ENCODE data around the gene MCM3AP. TPM values are rescaled to one million over a fixed set of nuclear protein-coding genes. Genes with fewer than 3 reads are reported as not detected.
"Not testable (repeated sequence)": the region's sequence is repeated elsewhere in the genome, so short reads cannot be mapped to it uniquely, and the experiment has no call there.

MCM3AP gene
- total RNA-seq, 1 donor from 2014 or later = 138 TPM

DNA sequence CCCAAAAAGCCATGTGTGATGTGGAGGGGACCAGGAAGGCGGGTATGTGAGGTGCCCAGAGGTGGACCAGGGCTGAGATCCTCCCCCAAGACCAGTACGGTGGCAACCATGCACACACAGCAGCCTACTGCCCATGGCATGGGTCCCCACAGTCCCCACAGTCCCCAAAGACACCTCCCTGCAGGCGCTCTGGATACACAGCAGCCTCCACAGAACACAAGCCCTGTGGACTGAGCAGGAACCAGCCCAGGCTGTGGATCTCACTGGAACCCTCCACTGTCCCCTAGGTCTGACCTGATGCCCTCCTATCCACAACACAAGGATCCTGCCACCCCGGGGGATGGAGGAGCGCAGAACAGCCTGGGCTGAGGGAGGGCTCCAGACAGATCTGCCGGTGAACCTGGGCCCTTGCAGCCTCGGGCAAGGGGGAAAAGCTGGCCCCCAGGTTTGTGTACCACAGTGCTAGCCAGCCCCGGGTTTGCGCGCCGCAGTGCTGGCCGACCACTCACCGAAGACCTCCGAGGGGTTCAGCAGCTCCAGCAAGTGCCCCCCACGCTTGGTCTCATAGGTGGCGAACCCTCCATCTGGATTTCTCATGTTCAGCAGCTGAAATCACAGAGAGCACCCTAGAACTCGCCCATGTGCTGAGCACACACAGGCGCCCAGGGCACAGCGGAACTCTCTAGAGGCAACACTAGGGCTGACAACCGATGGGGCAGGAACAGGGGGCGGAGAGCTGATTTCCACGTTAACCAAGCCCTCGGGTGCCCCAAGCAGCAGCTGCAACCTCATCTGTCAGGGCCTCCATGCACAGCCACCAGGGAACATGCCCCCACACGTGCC, 79.0 kb downstream of the MCM3AP start:
- intact Hi-C loops (cut with micrococcal nuclease) = no loop called here
- no peak for DNase-seq (ENCODE audit: low spot score)
- H3K27me3 Mint-ChIP-seq (ENCODE audit: low read depth) = no peaks in the 10 kb centered on the region

DNA sequence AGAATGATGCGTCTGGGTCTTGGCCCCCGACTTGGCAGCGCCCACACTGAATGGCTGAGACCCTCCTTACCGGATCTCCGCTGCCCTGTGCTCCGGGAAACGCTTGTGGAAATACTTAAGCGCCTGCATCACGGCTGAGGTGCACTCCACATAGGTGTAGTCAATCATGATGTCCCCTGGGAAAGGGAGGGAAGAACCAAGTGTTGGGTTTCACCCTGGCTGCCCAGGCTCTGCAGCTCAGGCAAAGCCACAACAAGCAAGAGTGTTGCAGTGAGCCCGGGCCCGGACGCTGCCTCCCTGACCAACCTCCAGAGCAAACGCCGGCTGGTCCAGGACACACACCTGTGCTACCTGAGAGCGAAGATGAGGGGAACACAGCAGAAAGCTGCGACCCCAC, 79.6 kb downstream of the MCM3AP start:
- DNase-seq (ENCODE audit: low spot score) = no peak
- H3K9me3 Mint-ChIP-seq = no peaks in the 10 kb centered on the region

More for the DNA sequence above, 79.0 kb downstream of the MCM3AP start:
- Mint-ChIP-seq H3K4me1 (ENCODE audit: low read depth) (peaks cover 1% of the 10 kb centered on the region), H3K27ac (no peak overlapping the region), H3K4me3 (ENCODE audit: low read depth) (no peak overlapping the region), H3K9me3 (no peaks in the 10 kb centered on the region), H3K36me3 (ENCODE audit: low read depth) (peaks cover 35% of the 10 kb centered on the region)

DNA sequence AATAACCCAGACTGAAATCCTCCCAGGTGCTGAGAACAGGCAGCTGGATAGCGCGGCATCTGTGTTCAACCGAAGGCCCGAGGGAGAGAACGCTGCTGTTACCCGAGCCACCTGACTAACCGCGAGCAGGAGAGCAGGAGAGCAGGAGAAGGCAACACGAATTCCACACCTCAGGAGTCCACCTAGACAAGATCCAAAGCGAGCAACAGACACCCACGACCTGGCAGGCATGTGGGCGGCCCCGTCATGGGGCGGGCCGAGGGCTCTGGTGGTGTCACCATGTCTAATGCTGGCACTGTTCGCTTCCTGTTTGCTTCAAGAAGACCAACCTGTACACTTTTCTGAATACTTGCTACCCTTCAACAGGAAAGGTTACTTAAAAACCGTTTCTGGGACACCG, 80.2 kb downstream of the MCM3AP start:
- Mint-ChIP-seq H3K9me3 (no peaks in the 10 kb centered on the region), H3K4me1 (ENCODE audit: low read depth) (peaks cover 1% of the 10 kb centered on the region), H3K36me3 (ENCODE audit: low read depth) (peaks cover 40% of the 10 kb centered on the region), H3K4me3 (ENCODE audit: low read depth) (no peak overlapping the region), H3K27ac (no peak overlapping the region), H3K27me3 (ENCODE audit: low read depth) (no peaks in the 10 kb centered on the region)
- intact Hi-C loops (cut with micrococcal nuclease) = no loop called here
- no peak for DNase-seq (ENCODE audit: low spot score)

More for the DNA sequence above, 79.6 kb downstream of the MCM3AP start:
- no peak overlapping the region for H3K27ac Mint-ChIP-seq
- peaks cover 1% of the 10 kb centered on the region for H3K4me1 Mint-ChIP-seq (ENCODE audit: low read depth)
- intact Hi-C loops (cut with micrococcal nuclease) = no loop called here
- no peaks in the 10 kb centered on the region for H3K27me3 Mint-ChIP-seq (ENCODE audit: low read depth)
- peaks cover 36% of the 10 kb centered on the region for H3K36me3 Mint-ChIP-seq (ENCODE audit: low read depth)
- H3K4me3 Mint-ChIP-seq (ENCODE audit: low read depth) = no peak overlapping the region

DNA sequence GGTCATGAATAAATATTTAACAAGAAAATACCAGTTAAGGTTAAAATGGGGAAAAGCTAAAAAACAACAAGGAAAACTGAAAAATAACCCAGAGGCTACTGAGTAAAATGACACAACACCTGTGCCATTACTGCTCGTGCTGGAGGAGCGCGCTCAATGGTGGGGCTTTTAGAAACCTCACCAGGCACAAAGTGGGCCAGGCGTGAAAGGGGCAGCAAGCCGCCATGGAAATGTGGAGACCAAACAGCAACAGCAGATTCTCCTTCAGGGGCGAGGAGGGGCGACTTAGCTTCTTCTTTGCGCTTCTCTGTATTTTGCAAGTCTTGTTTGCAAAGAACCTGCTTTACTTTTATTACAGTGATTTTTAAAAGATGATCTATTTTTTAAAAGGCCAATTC, 82.2 kb downstream of the MCM3AP start:
- Mint-ChIP-seq H3K9me3 (no peaks in the 10 kb centered on the region), H3K27me3 (ENCODE audit: low read depth) (no peaks in the 10 kb centered on the region), H3K4me3 (ENCODE audit: low read depth) (no peak overlapping the region), H3K36me3 (ENCODE audit: low read depth) (peaks cover 50% of the 10 kb centered on the region), H3K27ac (no peak overlapping the region), H3K4me1 (ENCODE audit: low read depth) (peaks cover 1% of the 10 kb centered on the region)
- DNase-seq (ENCODE audit: low spot score) = no peak
- intact Hi-C loops (cut with micrococcal nuclease) = no loop called here

DNA sequence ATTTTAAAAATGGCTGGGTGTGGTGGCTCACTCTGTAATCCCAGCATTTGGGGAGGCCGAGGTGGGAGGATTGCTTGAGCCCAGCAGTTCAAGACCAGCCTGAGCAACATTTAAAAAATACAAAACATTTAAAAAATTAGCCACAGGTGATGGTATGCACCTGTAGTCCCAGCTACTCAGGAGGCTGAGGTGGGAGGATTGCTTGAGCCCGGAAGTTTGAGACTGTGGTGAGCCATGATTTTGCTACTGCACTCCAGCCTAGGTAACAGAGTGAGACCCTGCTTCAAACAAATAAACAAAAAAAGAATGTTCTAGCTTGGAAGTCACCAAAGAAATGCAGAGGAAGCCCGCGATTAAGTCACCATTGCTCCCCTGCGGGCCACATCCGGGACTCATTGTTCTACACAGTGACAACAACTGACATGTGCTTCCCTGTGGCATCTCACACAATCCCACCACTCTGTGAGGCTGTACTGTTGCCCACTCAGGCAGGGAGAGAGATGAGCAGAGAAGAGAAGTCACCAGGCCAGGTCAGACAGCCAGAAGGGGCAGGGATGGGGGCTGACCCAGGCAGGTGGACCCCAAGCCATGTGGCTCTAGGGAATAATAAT, 82.7 kb downstream of the MCM3AP start:
- intact Hi-C loops (cut with micrococcal nuclease) = no loop called here
- H3K9me3 Mint-ChIP-seq = no peaks in the 10 kb centered on the region
- peaks cover 45% of the 10 kb centered on the region for H3K36me3 Mint-ChIP-seq (ENCODE audit: low read depth)
- no peak overlapping the region for H3K4me3 Mint-ChIP-seq (ENCODE audit: low read depth)
- DNase-seq (ENCODE audit: low spot score) = no peak
- H3K27ac Mint-ChIP-seq = no peak overlapping the region
- peaks cover 1% of the 10 kb centered on the region for H3K4me1 Mint-ChIP-seq (ENCODE audit: low read depth)
- no peaks in the 10 kb centered on the region for H3K27me3 Mint-ChIP-seq (ENCODE audit: low read depth)

DNA sequence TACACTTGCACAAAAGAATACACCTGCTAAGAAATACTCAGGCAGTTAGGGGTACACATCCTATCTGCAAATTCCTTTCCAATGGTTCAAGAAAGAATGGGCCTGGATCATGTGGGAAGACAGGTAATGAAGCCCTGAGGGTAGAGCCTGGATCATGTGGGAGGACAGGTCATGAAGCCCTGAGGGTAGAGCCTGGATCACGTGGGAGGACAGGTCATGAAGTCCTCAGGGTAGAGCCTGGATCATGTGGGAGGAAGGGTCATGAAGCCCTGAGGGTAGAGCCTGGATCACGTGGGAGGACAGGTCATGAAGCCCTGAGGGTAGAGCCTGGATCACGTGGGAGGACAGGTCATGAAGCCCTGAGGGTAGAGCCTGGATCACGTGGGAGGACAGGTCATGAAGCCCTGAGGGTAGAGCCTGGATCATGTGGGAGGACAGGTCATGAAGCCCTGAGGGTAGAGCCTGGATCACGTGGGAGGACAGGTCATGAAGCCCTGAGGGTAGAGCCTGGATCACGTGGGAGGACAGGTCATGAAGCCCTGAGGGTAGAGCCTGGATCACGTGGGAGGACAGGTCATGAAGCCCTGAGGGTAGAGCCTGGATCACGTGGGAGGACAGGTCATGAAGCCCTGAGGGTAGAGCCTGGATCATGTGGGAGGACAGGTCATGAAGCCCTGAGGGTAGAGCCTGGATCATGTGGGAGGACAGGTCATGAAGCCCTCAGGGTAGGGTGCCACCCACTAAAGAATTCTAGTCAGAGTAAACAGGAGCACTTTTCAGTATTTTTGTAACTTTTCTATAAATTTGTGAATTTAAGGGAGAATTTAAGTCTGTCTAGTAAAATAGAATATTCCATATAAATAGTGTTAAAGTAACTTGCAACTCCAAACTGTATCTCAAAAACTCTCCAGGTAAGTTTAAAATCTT, 84.3 kb downstream of the MCM3AP start:
- H3K27me3 Mint-ChIP-seq (ENCODE audit: low read depth); DNase-seq (ENCODE audit: low spot score); intact Hi-C loops (cut with micrococcal nuclease); H3K9me3 Mint-ChIP-seq; H3K4me1 Mint-ChIP-seq (ENCODE audit: low read depth); H3K27ac Mint-ChIP-seq; H3K4me3 Mint-ChIP-seq (ENCODE audit: low read depth): not testable (repeated sequence)
- peaks cover 49% of the 10 kb centered on the region for H3K36me3 Mint-ChIP-seq (ENCODE audit: low read depth)

DNA sequence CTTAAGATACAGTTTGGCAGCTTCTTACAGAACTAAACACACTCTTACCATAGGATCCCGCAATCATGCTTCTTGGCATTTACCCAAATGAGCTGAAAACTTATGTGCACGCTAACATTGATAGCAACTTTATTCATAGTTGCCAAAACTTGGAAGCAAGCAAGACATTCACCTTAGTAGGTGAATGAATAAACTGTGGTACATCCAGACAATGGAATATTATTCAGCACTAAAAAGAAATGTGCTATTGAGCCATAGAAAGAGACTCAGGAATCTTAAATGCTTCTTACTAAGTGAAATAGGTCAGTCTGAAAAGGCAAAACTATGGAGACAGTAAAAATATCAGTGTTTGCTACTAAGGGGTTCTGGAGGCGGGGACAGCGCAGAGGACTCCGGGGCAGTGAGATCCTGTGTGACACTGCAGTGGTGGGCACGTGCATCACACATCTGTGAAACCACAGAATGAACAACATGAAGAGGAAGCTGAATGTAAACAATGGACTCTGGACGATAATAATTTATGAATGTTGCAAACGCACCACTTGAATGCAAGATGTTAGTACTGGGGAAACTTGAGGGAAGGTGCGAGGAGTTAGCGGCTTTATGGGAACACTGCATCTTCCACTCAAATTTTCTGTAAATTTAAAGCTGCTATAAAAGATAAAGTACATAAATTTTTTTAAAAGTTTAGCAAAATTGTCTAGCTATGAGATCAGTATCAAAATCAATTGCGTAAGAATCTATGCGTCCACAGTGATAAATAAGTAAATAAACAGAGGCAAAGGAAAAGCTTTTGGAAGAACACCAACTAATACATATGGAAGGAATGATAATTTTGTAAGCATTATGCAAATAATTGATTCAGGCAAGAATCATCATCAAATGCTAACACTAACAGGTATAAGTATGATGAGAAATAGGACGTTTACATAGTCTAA, 85.7 kb downstream of the MCM3AP start:
- Mint-ChIP-seq H3K36me3 (ENCODE audit: low read depth) (peaks cover 47% of the 10 kb centered on the region), H3K4me1 (ENCODE audit: low read depth) (peaks cover 1% of the 10 kb centered on the region), H3K4me3 (ENCODE audit: low read depth) (no peak overlapping the region), H3K27me3 (ENCODE audit: low read depth) (no peaks in the 10 kb centered on the region), H3K9me3 (no peaks in the 10 kb centered on the region), H3K27ac (no peak overlapping the region)
- no peak for DNase-seq (ENCODE audit: low spot score)
- intact Hi-C loops (cut with micrococcal nuclease) = no loop called here

DNA sequence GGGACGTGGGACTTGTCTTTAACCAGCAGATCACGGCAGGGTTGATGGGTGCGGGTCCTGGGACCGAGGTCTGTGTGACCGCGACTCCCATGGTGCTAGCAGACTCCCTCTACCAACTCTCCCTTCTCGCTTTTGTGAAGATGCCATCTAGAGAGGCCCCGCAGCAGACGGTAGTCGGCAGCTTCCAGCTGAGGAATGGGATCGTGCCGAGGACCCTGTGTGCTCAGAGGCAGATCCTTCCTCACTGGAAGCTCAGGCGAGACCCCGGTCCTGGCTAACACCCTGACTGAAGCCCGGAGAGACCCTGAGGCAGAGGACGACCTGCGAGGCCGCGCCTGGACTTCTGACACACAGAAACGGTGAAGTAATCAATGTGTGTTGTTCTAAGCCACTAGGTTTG, 88.7 kb downstream of the MCM3AP start:
- no peak for DNase-seq (ENCODE audit: low spot score)
- intact Hi-C loops (cut with micrococcal nuclease) = no loop called here
- H3K36me3 Mint-ChIP-seq (ENCODE audit: low read depth) = peaks cover 46% of the 10 kb centered on the region
- H3K9me3 Mint-ChIP-seq = no peaks in the 10 kb centered on the region
- H3K4me1 Mint-ChIP-seq (ENCODE audit: low read depth) = no peaks in the 10 kb centered on the region
- no peak overlapping the region for H3K4me3 Mint-ChIP-seq (ENCODE audit: low read depth)
- no peak overlapping the region for H3K27ac Mint-ChIP-seq
- no peaks in the 10 kb centered on the region for H3K27me3 Mint-ChIP-seq (ENCODE audit: low read depth)

DNA sequence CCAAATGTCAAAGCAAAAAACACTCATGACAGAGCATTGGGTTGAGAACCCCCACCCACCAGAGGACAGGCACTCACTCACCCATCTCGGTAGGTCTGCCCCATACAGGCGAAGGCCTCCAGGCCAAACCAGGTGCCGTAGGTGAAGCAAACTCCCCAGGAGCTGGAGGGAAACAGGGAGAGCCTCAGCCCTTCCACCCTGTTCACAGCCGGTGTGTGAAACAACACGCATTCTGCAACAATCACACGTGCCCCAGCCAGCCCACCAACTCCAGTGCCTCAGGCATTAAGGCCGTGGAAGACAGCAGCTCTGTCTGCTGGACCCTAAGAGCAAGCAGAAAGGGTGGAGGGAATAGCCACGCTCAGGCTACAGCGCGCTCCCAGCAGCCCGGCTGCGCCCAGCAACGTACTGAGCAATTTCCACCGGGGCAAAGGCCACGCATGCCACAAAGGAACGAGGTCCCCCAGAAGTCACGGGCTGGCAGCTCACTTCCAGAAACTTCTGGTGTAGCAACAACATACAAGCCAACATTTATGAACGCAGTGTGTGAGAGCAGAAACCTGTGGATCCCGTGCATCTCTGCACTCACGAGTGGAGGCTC, 89.7 kb downstream of the MCM3AP start:
- intact Hi-C loops (cut with micrococcal nuclease) = no loop called here
- Mint-ChIP-seq H3K27ac (no peak overlapping the region), H3K27me3 (ENCODE audit: low read depth) (no peaks in the 10 kb centered on the region), H3K9me3 (no peaks in the 10 kb centered on the region), H3K4me3 (ENCODE audit: low read depth) (no peak overlapping the region), H3K36me3 (ENCODE audit: low read depth) (peaks cover 44% of the 10 kb centered on the region), H3K4me1 (ENCODE audit: low read depth) (no peaks in the 10 kb centered on the region)
- no peak for DNase-seq (ENCODE audit: low spot score)

DNA sequence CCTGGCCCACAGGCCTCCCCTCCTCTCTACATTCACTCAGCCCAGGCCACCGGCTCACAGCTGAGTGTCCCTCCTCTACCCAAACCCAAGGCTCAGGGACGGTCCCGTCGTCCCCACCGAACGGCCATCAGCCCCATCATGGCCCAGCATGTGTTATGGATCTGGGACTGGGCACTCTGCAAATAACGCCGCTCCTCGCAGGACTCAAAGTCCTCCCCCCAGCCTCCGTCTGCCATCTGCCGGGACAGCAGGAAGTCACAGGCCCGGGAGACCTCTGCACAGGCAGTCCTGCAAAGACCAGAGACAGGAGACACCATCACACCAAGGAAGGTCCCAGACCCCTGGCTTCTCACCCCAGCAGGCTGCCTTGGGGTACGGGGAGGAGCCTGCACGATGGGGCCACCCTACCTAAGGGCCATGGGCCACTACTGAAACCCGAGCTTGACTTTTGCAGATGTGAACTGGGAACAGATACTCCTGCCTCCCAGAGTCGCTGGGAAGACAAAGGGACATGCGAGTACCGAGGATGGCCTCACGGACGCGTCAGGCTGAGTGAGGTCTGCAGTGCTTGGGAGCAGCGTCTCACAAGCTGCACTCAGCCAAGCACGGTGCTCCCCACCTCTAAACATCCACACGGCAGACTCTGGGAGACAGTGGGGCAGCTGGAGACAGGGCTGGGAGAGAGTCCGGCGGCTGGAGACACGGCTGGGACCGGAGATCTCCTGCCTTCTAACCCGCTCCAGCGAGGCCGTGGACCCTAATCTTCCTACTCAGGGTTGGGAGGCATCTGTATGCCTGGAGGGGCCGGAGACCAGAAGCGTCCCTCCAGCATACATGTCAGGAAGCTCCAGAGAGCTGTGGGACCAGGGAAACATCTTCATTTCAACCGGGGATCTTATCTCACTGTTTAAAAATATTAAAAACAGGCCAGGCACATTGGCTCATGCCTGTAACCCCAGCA, 90.8 kb downstream of the MCM3AP start:
- Mint-ChIP-seq H3K36me3 (ENCODE audit: low read depth) (peaks cover 35% of the 10 kb centered on the region), H3K4me3 (ENCODE audit: low read depth) (no peak overlapping the region), H3K4me1 (ENCODE audit: low read depth) (no peaks in the 10 kb centered on the region), H3K27me3 (ENCODE audit: low read depth) (no peaks in the 10 kb centered on the region), H3K9me3 (no peaks in the 10 kb centered on the region), H3K27ac (no peak overlapping the region)
- DNase-seq (ENCODE audit: low spot score) = no peak
- intact Hi-C loops (cut with micrococcal nuclease) = no loop called here

DNA sequence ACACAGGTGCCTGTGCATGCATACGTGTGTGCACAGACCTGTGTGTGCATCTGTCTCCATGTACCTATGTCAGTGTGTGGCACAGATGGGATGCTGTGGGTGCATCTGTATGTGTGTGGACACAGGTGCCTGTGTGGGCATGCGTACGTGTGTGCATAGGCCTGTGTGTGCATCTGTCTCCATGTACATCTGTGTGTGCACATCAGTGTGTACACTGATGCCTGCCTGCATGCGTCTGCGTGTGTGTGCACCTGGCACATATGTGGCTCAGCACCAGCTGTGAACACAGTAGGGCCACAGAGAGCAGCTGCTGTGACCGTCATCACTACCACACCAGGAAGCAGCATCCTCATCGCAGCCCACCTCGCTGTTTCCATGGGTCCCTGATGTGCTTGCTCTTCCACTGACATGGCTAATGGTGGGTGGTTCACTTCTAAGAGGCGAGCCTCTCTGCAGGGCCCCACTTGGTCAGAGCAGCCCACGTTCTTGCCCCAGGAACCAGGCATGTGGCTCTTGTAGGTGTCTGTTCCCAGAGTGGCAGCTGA, 91.5 kb downstream of the MCM3AP start:
- intact Hi-C loops (cut with micrococcal nuclease) = no loop called here
- no peak for DNase-seq (ENCODE audit: low spot score)
- Mint-ChIP-seq H3K27me3 (ENCODE audit: low read depth) (no peaks in the 10 kb centered on the region), H3K27ac (no peak overlapping the region), H3K4me1 (ENCODE audit: low read depth) (no peaks in the 10 kb centered on the region), H3K9me3 (no peaks in the 10 kb centered on the region), H3K36me3 (ENCODE audit: low read depth) (peaks cover 32% of the 10 kb centered on the region), H3K4me3 (ENCODE audit: low read depth) (no peak overlapping the region)

All from activated T-helper 2 cell treated with anti-CD3 and anti-CD28 coated beads, Interferon-gamma antibody, Interleukin-2, Interleukin-4, amounts not matched to agents 10 μg/mL and 5 μg/mL and 100 μg/mL, durations not matched to agents 14 hours and 24 hours and 36 hours (primary cell).